Panc1 (cell line): ENCODE data around the gene DCLK2. TPM values are rescaled to one million over a fixed set of nuclear protein-coding genes. Genes with fewer than 3 reads are reported as not detected.

Source experiments
- ATAC-seq: fragments of 200-7000 bp; cut with Tn5 transposase; 2 replicates; pipeline ENCODE4 v1.9.1; 2020; ENCODE audit warnings: mild to moderate bottlenecking, moderate library complexity
- BruUV-seq: library from RNA; stranded (reverse); fragments of 400-500 nt; replicated peaks from 2 replicates; lab custom pipeline; 2021; lab: Mats Ljungman, UMichigan
- CTCF ChIA-PET: fragments of 300-600 bp; sonication (Branson Sonifier 250); formaldehyde crosslinking; loops from one replicate; lab custom pipeline; 2022; ENCODE audit warnings: antibody characterized with exemption; lab: Charles Lee
- POLR2A ChIA-PET: fragments of 300-600 bp; sonication (Branson Sonifier 250); formaldehyde crosslinking; loops from one replicate; lab custom pipeline; 2022; ENCODE audit warnings: antibody characterized with exemption; lab: Charles Lee
- DNase-seq: peaks from one replicate; pipeline ENCODE4 v3.0.0-alpha.2; 2010; ENCODE audit warnings: low read depth, low spot score
- H3K27ac ChIP-seq: 2 replicates; pipeline ENCODE4 v1.5.1; 2011; ENCODE audit warnings: mild to moderate bottlenecking, low read length, inconsistent platforms
- H3K27me3 ChIP-seq: fragments of 200-500 bp; sonication (Bioruptor generic); 2 replicates; pipeline ENCODE4 v1.6.0; 2014; ENCODE audit warnings: low read length, inconsistent platforms; ENCODE audit not compliant: control insufficient read depth, insufficient read depth
- H3K36me3 ChIP-seq: fragments of 200-500 bp; sonication (Bioruptor generic); 2 replicates; pipeline ENCODE4 v1.5.1; 2014; ENCODE audit warnings: inconsistent platforms, mild to moderate bottlenecking, low read length, moderate library complexity; ENCODE audit not compliant: control insufficient read depth, insufficient read depth
- H3K4me1 ChIP-seq: 2 replicates; pipeline ENCODE4 v1.5.1; 2011; ENCODE audit warnings: inconsistent platforms, mild to moderate bottlenecking, low read length, moderate library complexity; ENCODE audit not compliant: control insufficient read depth, insufficient read depth
- H3K4me3 ChIP-seq, 2 experiments: 2 replicates each; pipeline ENCODE4 v1.5.1; 2011 to 2012; ENCODE audit warnings: low read depth in 2 of 2, low read length in 2 of 2, mild to moderate bottlenecking in 2 of 2, inconsistent platforms in 1 of 2, moderate library complexity in 1 of 2
- H3K9me3 ChIP-seq: fragments of 200-500 bp; sonication (Bioruptor generic); 2 replicates; pipeline ENCODE4 v1.5.1; 2014; ENCODE audit warnings: low read depth, mild to moderate bottlenecking, inconsistent platforms, low read length, moderate library complexity; ENCODE audit not compliant: control insufficient read depth, insufficient read depth
- CTCF ChIP-seq: fragments of 450-650 bp; IDR thresholded peaks from 2 replicates; pipeline ENCODE4 v1.5.1; 2017; ENCODE audit warnings: mild to moderate bottlenecking
- POLR2AphosphoS5 ChIP-seq: IDR thresholded peaks from 2 replicates; pipeline ENCODE4 v1.6.1; 2012; ENCODE audit warnings: mild to moderate bottlenecking, low read depth, low read length, moderate library complexity
- REST ChIP-seq, 2 experiments: IDR thresholded peaks; 2 replicates each; pipeline ENCODE4 v1.6.1; 2011 to 2012; ENCODE audit warnings: low read depth in 2 of 2, control low read depth in 1 of 2, low read length in 1 of 2, mild to moderate bottlenecking in 1 of 2, moderate library complexity in 1 of 2; ENCODE audit not compliant: insufficient read depth in 1 of 2
- SIN3A ChIP-seq: IDR thresholded peaks from 2 replicates; pipeline ENCODE4 v1.6.1; 2012; ENCODE audit warnings: low read depth, mild to moderate bottlenecking, low read length, moderate library complexity, borderline replicate concordance; ENCODE audit not compliant: insufficient read depth
- TCF7L2 ChIP-seq: IDR thresholded peaks from 2 replicates; pipeline ENCODE4 v1.6.1; 2011; ENCODE audit warnings: mild to moderate bottlenecking, low read depth, low read length, inconsistent platforms
- in situ Hi-C: cut with HindIII; loops from 2 replicates; pipeline ENCODE4 v1.10.0; 2016; ENCODE audit warnings: low sequenced_read_pairs, low pct_unique_long_range_greater_than_20kb
- intact Hi-C: fragments of 100-400 bp; cut with micrococcal nuclease; formaldehyde crosslinking; loops from one replicate; pipeline ENCODE4 v1.10.0; 2022; ENCODE audit not compliant: unreplicated experiment
- total RNA-seq: library from RNA; stranded (reverse); gene quantifications from one replicate; pipeline ENCODE4 v1.2.1, GENCODE V29; 2021; ENCODE audit not compliant: unreplicated experiment

The DCLK2 gene
- total RNA-seq, 1 experiment from 2014 or later = 9.5 TPM

GRCh38 chr4:150230561-150230960 is 152.3 kb downstream of the DCLK2 start:
- Histone ChIP-seq H3K4me3 (no peak overlapping the region), H3K36me3 (no peaks in the 10 kb centered on the region; the same call in 1 of the 2 replicates), H3K9me3 (no peaks in the 10 kb centered on the region), H3K27ac (peak overlapping the region; percentile 75), H3K27me3 (no peaks in the 10 kb centered on the region), H3K4me1 (peaks cover 19% of the 10 kb centered on the region)
- no TSS peak for BruUV-seq
- TF ChIP-seq CTCF (no peak), POLR2AphosphoS5 (no peak), REST (IDR thresholded peaks at IDR 0.05; ENCODE audit: insufficient read depth in 1 of 2, low read depth in 2 of 2, low read length in 1 of 2) (no peak), SIN3A (no peak), TCF7L2 (no peak)
- ATAC-seq (no peak), DNase-seq (no peak)
- ChIA-PET CTCF (no interaction called here), POLR2A (no interaction called here)
- in situ Hi-C loops (no loop called here), intact Hi-C loops (no loop called here)

DNA sequence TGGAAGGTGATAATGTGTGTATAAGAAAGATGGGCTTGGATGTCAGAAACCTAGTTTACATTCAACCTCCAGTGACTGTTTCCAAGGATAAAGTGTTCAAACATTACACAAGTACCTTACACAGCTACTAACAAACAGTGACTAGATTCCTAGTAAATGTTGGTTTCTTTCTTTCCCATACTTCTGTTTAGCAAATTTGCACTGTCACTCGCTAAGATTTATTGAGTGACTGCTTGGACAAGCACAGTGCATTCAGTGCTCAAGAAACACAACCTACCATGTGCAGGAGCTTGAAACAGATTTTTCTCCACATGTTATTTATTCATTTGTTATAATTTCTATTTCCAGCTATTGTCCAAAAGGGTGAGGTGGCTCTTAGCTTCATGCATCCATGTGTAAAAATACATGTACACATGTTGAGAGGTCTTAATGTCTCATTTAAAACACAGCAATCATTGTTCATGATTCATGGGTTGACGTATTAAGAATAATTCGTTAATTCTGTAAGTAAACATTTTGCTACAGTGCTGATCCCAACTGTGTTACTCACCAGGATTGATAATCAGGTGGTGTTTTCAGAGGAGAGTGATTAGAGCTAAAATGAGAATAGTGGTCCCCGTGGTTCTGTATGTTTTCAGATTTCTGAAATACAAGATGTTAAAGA is 153.0 kb downstream of the DCLK2 start:
- BruUV-seq = no TSS peak
- peak overlapping the region; percentile 75 for H3K27ac ChIP-seq
- no peak for TF ChIP-seq CTCF
- no peak for TF ChIP-seq REST (IDR thresholded peaks at IDR 0.05; ENCODE audit: insufficient read depth in 1 of 2, low read depth in 2 of 2, low read length in 1 of 2)
- no peak for TF ChIP-seq TCF7L2
- TF ChIP-seq SIN3A = no peak
- TF ChIP-seq POLR2AphosphoS5 = no peak
- no peak overlapping the region for H3K4me3 ChIP-seq
- H3K4me1 ChIP-seq = peaks cover 25% of the 10 kb centered on the region
- CTCF ChIA-PET = no interaction called here
- in situ Hi-C loops = no loop called here
- ATAC-seq = no peak
- intact Hi-C loops = no loop called here
- no peaks in the 10 kb centered on the region for H3K27me3 ChIP-seq
- H3K36me3 ChIP-seq = no peaks in the 10 kb centered on the region; the same call in 1 of the 2 replicates
- POLR2A ChIA-PET = no interaction called here
- H3K9me3 ChIP-seq = no peaks in the 10 kb centered on the region
- no peak for DNase-seq
